Measurements from ENCODE around the gene ARPP19. TPM values are rescaled to one million over a fixed set of nuclear protein-coding genes. Genes with fewer than 3 reads are reported as not detected.
"Not testable (repeated sequence)": the region's sequence is repeated elsewhere in the genome, so short reads cannot be mapped to it uniquely, and the experiment has no call there.

ARPP19 gene
- total RNA-seq, 1 donor from 2014 or later = 150 TPM

DNA sequence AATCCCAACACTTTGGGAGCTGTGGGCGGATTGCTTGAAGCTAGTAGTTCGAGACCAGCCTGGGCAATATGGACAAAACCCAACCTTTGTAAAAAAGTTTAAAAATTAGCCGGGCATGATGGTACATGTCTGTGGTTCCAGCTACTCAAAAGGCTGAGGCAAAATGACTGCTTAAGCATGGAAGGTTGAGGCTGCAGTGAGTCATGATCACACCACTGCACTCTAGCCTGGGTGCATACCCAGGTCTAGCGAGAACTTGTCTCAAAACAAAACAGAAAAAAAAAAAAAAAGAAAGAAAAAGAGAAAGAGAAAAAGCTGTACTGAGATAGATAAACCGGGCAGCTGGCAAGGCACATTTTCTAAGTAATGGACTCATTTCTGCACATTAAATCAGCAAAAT is 10.6 kb downstream of the ARPP19 start:
- DNase-seq = no peak
- Histone ChIP-seq H3K27me3 (ENCODE audit: low read depth) (no peaks in the 10 kb centered on the region), H3K36me3 (peaks cover 22% of the 10 kb centered on the region), H3K27ac (no peak overlapping the region), H3K9me3 (no peaks in the 10 kb centered on the region), H3K4me3 (no peak overlapping the region), H3K4me1 (peaks cover 64% of the 10 kb centered on the region)
- TF ChIP-seq, protein P1, sequence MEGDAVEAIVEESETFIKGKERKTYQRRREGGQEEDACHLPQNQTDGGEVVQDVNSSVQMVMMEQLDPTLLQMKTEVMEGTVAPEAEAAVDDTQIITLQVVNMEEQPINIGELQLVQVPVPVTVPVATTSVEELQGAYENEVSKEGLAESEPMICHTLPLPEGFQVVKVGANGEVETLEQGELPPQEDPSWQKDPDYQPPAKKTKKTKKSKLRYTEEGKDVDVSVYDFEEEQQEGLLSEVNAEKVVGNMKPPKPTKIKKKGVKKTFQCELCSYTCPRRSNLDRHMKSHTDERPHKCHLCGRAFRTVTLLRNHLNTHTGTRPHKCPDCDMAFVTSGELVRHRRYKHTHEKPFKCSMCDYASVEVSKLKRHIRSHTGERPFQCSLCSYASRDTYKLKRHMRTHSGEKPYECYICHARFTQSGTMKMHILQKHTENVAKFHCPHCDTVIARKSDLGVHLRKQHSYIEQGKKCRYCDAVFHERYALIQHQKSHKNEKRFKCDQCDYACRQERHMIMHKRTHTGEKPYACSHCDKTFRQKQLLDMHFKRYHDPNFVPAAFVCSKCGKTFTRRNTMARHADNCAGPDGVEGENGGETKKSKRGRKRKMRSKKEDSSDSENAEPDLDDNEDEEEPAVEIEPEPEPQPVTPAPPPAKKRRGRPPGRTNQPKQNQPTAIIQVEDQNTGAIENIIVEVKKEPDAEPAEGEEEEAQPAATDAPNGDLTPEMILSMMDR (IDR thresholded peaks at IDR 0.05) = no peak
- ATAC-seq = peak; percentile 32 to 67
- intact Hi-C loops (cut with DNase I) = no loop called here

DNA sequence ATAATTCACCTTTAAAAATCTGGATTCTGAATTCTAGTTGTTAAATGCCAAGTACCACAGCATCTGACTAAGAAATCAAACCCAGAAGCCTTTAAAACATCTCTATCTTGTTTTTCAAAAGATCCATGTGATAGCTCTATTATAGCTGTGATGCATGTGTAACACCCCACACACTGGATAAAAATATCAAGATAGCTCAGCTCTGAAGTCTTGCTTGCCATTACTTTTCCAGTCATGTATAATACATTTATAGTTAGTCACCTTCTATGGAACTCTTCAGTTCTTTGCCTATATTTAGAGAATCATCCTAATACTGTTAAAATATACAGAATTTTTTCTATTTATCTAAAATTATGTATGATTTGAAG is 11.6 kb downstream of the ARPP19 start:
- intact Hi-C loops (cut with DNase I) = no loop called here
- peaks cover 29% of the 10 kb centered on the region for H3K36me3 ChIP-seq
- no peaks in the 10 kb centered on the region for H3K27me3 ChIP-seq (ENCODE audit: low read depth)
- H3K9me3 ChIP-seq = no peaks in the 10 kb centered on the region
- H3K27ac ChIP-seq = no peak overlapping the region
- TF ChIP-seq, protein P1 (IDR thresholded peaks at IDR 0.05) = no peak
- no peak overlapping the region for H3K4me3 ChIP-seq
- H3K4me1 ChIP-seq = peaks cover 57% of the 10 kb centered on the region
- no peak for DNase-seq
- no peak for ATAC-seq

DNA sequence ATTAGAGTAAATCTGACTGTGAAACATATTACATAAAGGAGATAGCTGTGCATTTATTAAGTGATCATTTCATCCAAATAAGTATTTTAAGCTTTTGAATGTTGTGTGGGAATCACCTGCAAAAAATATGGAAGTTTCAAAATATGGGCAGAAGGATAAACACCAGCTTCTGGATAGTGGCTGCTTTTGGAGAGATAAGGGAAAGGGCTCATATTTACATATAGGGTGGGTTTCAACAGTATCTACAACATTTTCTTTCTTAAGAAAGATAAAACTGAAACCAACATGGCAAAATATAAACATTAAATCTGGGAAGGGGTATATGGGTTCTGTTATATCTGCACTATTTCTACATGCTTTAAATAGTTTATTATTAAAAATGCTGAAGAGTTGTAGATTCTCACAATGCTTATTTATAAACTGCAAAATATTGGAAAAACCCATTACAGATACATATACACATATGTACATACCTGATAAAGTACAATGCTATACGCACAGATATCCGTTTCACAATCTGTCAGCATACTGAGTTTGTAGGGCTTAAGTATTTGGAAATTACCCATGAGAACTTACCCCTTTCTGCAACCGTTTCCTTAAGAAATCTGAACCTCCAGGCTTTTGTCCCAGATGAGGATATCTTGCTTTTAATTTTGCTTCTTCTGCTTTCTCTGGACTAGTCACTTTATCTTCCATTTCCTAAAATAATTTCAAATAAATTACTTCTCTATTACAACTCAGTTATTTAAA is 12.1 kb downstream of the ARPP19 start:
- intact Hi-C loops (cut with DNase I) = no loop called here
- Histone ChIP-seq H3K4me1 (peaks cover 51% of the 10 kb centered on the region), H3K36me3 (peaks cover 34% of the 10 kb centered on the region), H3K4me3 (no peak overlapping the region), H3K27ac (no peak overlapping the region), H3K9me3 (no peaks in the 10 kb centered on the region), H3K27me3 (ENCODE audit: low read depth) (no peaks in the 10 kb centered on the region)
- TF ChIP-seq, protein P1 (IDR thresholded peaks at IDR 0.05) = no peak
- DNase-seq = no peak
- ATAC-seq = no peak

DNA sequence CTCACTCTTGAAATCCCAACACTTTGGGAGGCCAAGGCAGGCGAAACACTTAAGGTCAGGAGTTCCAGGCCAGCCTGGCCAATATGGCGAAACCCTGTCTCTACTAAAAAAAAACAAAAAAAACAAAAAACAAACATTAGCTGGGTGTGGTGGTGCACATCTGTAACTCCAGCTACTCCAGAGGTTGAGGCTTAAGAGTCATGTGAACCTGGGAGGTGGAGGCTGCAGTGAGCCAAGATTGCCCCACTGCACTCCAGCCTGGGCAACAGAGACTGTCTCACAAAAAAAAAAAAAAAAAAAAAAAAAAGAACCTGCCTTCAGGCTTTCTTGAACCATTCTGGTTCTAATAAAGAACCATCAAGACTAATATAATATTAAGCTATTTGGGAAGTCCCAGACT is 16.5 kb downstream of the ARPP19 start:
- TF ChIP-seq, protein P1 (IDR thresholded peaks at IDR 0.05) = no peak
- no peak for DNase-seq
- H3K27ac ChIP-seq = no peak overlapping the region
- no peaks in the 10 kb centered on the region for H3K9me3 ChIP-seq
- H3K36me3 ChIP-seq = peaks cover 75% of the 10 kb centered on the region
- intact Hi-C loops (cut with DNase I) = no loop called here
- H3K27me3 ChIP-seq (ENCODE audit: low read depth) = no peaks in the 10 kb centered on the region
- H3K4me3 ChIP-seq = no peak overlapping the region
- peaks cover 16% of the 10 kb centered on the region for H3K4me1 ChIP-seq
- ATAC-seq = peak; percentile 21 to 29

DNA sequence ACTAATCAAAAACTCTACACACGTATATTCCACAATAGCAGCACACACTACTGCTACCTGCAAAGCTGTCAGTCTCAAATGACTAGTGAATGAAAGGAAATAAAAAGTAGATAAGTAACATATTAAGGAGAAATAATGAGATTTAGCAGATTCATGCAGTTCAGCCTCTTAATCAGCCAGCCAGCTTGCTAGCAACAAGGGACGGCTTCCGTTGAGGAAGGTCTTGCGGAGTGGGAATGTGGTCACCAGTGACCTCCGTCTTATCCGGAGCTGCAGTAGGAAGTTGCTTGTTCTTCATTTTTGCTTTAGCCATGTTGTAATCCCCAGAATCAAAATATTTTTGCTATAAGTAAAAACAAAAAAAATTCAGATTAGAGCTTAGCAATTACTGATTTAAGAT is 17.1 kb downstream of the ARPP19 start:
- DNase-seq = peak; percentile 73

DNA sequence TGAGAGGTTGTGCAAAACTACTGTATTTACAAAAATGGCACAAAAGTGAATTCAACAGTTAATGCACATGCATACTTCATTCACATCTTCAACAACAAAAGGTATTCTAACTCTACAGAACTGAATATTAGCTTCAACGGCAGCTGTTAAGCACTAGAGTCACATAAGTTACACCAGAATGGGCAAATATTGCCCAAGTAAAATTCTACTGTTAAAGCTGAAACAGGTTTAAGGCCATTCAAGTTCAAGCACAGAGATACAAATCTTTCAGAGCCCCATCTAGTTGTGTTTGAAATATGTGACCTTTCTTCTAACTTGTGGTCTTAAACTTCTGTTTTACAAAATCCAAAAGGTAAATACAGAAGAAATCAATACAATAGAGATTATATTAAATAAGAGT is 17.6 kb downstream of the ARPP19 start:
- peaks cover 77% of the 10 kb centered on the region for H3K36me3 ChIP-seq
- H3K27ac ChIP-seq = not testable (repeated sequence)

More for the DNA sequence above, 17.1 kb downstream of the ARPP19 start:
- intact Hi-C loops (cut with DNase I) = no loop called here
- H3K9me3 ChIP-seq = no peaks in the 10 kb centered on the region
- peaks cover 14% of the 10 kb centered on the region for H3K4me1 ChIP-seq
- H3K4me3 ChIP-seq = no peak overlapping the region
- peak; percentile 79 to 86 for ATAC-seq
- H3K36me3 ChIP-seq = peaks cover 77% of the 10 kb centered on the region
- no peak overlapping the region for H3K27ac ChIP-seq
- no peaks in the 10 kb centered on the region for H3K27me3 ChIP-seq (ENCODE audit: low read depth)
- TF ChIP-seq, protein P1 (IDR thresholded peaks at IDR 0.05) = no peak

More for the DNA sequence above, 17.6 kb downstream of the ARPP19 start:
- H3K4me1 ChIP-seq; DNase-seq; H3K9me3 ChIP-seq; H3K4me3 ChIP-seq; intact Hi-C loops (cut with DNase I); ATAC-seq; H3K27me3 ChIP-seq (ENCODE audit: low read depth): not testable (repeated sequence)
